Medulla oblongata (tissue), 1 donor: ENCODE data around the gene CARD14.

Experiments
- DNase-seq: peaks from one replicate; pipeline ENCODE4 v3.0.0-alpha.2; 2015; ENCODE audit errors: extremely low spot score

The CARD14 gene

DNA sequence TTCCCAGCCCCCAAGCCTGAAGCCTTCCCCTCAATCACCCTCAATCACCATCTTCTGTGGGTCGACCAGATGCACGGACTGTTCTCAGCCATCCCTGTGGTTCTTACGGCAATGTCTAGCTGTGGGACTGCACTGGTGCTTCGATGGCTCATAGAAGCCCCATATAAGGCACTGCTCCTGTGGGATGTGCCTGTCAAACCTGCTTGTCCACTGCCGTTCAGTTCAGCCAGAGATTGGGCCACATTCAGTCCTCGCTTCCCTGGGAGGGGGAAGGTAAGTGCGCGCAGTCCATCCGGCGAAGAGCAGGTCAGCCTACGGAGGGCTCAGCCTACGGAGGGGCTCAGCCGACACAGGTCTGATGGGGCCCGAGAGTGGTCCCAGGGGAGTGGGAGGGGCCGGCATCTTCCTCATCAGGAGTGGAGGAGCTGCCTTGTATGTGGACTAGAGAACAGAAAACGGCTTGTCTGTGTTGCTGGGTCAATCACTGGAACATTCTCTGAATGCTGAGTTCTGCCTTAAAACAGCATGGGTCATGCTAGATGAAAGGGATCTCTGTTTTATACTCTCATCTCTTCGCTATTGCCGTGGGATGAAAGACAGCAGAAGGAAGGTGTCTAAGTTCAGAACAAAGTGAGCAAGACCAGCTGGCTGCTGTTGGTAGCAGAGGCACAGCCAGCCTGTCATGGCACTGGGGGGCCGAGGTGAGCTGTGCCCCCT lies at the start of gene CARD14:
Gene CARD14, plus strand, starts transcription at position 247 of the 717 bp plus-strand sequence. CDS start 11,409 bp downstream, outside the sequence.
- DNase-seq, result peak; percentile 7

DNA sequence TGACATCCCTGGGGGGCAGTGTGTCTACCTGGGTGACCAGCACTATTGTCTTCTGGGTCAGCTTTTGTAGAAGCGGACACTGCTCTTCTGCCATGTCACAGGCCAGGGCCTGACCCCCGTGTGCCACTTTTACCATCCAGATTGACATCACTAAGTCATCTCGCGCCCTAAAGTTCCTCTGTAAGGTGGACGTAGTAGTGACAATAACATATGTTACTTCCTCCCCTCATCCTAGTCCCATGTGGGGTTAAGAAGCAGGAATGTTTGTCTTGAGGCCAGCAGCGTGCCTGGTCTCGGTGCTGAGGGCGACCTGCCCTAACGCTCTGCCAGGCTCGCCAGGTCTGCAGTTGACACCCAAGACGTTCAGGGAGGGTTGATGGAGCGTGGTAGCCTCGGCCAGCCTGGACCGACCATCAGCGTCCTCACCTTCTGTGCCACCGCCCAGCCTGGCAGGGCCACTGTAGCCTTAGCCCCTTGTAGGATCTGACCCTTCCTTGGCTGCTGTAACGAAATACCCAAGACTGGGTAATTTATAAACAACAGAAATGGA lies 47.7 kb upstream of the CARD14 start:
- DNase-seq, result no peak

DNA sequence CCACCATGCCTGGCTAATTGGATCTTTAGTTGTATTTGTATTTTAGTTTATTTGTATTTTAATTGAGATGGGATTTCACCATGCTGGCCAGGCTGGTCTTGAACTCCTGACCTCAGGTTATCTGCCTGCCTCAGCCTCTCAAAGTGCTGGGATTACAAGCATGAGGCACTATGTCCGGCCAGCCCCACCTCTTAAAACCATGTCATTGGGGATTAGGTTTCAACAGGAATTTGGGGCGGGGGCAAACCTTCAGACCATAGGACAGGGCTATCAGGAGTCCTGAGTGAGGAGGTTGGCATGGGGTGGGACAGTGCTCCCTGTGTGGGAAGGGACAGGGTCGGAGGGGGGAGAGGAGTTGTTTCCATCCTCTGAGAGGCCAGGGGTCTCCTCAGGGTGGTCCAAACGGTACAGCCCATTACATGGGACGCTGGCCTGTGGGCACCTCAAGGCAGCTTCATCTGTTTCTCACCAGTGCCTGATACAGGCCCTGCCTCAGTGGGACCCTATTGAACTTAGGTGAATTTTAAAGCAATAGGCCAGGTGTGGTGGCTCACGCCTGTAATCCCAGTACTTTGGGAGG lies 46.8 kb upstream of the CARD14 start:
- no peak for DNase-seq

DNA sequence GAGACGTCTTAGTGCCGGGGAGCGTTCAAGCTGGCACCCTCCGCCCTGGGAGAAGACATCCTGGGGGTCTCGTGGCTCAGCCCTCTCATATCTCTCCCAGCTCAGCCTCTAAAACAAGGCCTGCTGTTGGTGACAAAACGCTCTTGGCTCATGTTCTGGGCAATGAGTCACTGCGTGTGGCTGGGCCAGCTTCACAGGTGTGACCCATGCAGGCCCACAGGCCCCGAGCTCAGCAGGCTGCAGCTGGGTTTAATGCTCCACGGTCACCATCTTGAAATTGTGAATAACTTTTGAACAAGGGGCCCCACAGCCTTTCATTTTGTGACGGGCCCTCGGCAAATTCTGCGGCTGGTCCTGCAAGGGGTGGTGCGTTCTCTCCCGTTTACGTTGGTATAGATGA lies 46.0 kb upstream of the CARD14 start:
- no peak for DNase-seq

DNA sequence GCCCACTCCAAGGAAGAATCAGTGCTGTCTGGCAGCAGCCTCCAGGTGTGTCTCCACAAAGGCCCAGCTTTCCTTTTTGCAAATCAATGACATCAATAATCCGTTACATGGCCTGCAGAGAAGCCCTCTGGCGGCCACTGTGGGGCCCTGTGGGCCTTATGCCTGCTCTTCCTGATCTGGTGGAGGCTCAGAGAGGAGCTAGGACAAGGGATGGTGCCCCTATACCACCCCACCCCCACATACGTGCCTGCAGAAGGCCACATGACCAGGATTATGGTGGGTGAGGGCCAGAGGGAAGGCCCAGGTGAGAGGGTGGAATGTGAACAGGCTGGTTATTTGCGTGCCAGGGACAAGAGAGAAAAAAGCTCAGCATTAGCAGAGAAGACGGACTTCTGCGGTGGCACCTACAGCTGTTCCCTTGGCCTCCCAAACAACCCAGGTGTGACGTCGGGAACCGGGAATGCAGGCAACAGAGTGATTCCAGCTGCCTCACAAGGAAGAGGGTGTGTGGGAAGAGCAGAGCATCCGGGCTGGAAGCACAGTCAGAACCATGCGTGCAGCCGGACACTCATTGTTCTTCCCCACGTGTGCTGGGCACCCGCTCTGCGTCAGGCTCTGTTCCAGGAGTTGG lies 45.4 kb upstream of the CARD14 start:
- DNase-seq, result no peak

DNA sequence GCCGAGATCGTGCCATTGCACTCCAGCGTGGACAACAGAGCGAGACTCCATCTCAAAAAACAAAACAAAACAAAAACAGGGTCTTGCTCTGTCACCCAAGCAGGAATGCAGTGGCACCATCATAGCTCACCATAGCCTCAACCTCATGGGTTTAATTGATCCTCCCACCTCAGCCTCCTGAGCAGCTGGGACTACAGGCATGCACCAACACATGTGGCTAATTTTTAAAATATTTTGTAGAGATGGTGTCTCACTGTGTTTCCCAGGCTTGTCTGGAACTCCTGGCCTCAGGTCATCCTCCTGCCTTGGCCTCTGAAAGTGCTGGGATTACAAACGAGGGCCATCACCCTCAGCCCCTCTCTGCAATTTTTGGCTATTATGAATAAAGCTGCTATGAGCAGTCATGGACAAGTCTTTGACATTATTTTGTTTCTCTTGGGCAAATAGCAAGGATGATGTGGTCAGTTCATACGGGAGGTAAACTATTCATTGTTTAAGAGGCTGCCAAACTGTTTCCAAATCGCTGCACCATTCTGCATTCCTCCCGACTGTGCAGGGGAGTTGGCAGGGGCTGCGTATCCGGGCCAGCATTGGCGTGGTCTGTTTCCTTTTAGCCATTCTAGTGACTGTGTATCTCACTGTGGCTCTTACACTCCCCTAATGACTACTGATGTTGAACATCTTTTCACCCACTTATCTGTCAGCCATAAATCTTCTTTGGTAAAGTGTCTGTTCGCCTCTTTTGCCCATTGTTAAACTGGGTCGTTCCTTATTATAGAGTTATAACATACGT lies 44.0 kb upstream of the CARD14 start:
- no peak for DNase-seq

DNA sequence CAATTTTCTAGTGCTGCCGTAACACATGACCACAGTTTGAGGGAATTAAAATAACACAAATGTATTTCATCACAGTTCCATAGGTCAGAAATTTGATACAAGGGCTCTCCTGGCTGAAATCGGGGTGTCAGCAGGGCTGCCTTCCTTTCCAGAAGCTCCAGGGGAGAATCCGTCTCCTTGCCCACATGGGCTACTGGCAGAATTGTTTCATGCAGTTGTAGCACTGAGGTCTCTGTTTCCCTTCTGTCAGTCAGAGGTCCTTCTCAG lies 43.4 kb upstream of the CARD14 start:
- DNase-seq, result no peak

DNA sequence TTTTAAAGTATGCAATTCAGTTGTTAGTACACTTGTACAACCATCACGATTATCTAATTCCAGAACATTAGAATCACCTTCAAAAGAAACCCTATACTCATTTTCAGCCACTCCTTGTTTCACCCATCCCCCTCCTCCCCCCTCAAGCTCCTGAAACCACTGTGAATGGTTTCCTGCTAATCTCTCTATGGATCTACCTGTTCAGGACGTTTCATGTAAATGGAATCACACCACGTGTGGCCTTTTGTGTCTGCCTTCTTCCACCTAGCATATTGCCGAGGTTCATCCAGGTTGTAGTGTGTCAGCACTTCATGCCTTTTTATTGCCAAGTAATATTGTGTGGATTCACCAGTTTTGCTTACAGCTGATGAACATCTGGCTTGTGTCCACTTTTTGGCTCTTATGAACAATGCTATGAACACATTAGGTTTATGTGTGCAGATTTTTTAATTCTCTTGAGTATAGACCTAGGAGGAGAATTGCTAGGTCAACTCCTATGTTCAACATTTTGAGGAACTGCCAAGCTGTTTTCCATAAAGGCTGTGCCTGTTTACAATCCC lies 40.7 kb upstream of the CARD14 start:
- DNase-seq, result no peak

DNA sequence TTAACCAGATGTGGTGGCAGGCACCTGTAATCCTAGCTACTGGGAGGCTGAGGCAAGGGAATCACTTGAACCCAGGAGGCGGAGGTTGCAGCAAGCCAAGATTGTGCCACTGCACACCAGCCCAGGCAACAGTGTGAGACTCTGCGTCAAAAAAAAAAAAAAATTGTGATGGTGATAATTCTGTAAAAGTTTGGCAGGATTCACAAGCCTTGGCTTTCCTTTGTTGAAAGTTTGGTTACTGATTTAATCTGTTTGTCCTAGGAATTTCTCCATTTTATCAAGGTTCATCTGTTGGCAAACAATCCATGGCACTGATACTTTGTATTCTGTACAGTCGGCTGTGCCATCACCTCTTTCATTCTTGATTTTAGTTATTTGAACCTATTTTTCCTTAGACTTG lies 38.8 kb upstream of the CARD14 start:
- no peak for DNase-seq

DNA sequence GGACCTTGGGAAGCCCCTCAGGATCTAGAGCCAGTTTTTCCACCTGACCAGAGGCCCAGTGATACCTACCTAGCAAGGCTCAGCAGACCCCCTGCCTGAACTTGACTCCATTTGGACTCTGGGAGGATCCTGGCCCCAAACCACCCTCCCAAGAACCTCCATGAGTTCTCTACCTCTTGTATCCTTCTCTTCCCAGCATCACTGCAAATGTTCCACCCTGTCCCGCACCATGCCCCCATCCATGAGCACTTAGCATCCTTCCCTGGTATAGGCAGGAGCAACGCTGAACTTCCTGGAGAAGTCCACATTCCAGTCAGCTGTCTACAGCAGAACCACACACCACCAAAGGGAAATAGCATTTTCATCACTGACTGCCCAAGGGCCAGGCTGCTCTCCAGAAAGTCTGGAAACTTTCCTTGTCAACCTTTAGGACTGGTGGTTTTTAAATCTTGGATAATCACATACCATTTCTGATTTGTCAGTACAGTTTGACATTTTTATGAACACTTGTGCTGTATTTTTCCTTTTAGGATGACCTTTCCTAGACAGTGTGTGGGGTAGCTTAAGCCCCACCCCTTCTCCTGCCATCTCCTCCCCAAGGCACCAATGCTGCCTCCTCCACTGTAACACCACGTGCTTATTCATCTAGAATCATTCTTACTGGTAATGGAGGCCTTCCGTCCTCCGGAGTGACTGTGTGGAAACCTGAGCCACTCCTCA lies 36.8 kb upstream of the CARD14 start:
- DNase-seq, result no peak

DNA sequence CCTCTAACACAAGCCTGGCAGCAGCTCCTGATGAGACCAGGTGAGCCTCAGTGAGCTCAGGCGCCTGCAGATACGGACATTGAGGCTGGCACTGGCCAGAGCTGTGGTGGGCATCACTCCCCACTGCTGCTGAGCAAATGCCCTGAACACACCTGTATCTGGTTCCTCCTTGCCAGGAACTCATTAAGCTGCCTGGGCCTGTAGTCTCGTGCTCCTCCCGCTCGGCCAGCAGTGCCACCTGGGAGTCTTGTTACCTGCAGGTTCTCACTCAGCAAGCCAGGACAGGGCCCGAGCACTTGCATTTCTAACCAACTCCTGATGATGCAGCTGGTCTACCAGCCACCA lies 36.2 kb upstream of the CARD14 start:
- DNase-seq, result no peak

DNA sequence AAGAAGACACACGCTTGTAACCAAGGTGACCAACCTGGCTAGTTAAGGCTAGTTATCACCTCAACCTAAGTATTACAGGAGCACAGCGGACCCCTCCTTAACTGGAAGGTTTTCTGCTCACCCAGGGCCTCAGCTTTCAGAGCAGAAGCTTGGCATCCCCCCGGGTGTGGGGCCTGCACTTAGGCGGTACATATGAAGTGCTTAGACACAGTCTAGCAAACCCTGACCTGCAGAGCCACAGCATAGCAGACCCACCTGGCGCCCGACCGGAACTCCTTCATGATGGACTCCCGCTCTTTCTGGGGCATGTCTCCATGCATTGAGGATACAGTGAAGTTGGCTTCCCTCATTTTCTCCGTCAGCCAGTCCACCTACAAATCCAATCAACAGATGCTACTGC lies 32.7 kb upstream of the CARD14 start:
- DNase-seq, result no peak

DNA sequence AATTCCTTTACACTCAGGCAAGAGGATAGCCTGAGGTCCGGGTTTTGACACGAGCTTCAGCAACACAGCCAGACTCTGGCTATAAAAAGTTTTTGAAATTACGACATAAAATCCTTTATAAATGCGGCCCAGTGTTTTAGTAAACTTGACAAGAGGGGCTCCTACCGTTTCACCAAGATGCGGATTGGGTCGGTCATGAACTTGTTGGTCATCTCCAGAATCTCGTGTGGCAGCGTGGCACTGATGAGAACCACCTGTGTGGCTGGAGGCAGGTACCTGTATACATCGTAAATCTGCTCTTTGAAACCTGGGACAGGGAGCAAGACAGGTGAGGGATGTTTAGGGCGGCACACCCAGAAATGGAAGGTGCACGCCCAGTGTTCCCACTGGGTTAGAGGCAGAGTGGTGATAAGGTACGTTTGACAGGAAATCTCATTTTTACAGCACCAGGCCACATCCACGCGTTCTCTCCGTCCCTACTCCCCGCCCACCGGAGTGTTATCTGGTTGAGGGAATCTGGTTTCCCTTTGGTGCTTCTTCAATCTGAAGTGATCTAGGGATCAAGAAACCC lies 30.9 kb upstream of the CARD14 start:
- DNase-seq, result no peak

DNA sequence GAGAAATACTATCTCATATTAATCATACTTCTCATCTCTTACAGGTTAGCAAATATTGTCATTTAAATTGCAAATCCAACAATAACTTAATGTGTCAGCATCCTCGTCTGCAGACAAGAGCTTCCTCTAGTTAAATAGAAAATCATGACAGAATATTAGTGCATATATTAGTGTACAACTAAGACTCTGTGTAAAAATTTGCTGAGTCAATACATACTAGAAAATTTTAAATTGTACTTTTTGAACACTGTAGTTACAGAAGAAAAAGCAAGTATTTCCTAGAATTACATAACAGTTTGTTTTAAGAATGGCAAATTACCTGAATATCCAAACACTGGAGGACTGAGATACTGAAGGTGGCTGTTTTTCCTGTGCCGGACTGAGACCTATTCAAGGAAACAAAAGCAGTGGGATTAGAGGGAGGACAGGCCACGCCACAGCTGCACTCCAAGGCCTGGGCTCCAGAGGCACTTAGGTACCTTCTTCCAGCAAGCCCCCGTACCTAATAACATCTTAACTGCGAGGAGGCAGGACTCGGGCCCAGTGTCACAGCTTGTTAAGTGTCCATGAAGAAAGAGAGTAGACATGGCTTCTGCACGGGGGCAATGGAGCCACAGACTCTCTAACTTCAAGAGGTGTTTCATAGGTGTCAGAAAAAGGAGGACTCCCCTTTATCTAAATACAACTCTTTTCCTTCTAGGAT lies 28.2 kb upstream of the CARD14 start:
- no peak for DNase-seq

DNA sequence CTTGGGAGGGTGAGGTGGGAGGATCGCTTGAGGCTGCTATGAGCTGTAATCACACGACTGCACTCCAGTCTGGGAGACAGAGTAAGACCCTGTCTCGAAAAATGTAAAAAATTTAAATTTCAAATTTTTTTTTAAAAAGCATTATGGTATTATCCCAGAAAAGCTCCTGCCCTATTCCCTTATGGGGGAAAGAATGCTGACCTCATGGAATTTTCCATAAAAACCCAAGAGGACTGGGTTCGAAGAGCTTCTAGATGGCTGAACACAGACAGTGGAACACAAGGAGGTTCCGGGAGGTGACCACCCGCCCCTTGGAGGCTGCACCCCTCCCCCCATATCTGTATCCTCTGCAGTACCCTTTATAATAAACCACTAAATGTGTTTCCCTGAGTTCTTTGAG lies 26.9 kb upstream of the CARD14 start:
- no peak for DNase-seq

DNA sequence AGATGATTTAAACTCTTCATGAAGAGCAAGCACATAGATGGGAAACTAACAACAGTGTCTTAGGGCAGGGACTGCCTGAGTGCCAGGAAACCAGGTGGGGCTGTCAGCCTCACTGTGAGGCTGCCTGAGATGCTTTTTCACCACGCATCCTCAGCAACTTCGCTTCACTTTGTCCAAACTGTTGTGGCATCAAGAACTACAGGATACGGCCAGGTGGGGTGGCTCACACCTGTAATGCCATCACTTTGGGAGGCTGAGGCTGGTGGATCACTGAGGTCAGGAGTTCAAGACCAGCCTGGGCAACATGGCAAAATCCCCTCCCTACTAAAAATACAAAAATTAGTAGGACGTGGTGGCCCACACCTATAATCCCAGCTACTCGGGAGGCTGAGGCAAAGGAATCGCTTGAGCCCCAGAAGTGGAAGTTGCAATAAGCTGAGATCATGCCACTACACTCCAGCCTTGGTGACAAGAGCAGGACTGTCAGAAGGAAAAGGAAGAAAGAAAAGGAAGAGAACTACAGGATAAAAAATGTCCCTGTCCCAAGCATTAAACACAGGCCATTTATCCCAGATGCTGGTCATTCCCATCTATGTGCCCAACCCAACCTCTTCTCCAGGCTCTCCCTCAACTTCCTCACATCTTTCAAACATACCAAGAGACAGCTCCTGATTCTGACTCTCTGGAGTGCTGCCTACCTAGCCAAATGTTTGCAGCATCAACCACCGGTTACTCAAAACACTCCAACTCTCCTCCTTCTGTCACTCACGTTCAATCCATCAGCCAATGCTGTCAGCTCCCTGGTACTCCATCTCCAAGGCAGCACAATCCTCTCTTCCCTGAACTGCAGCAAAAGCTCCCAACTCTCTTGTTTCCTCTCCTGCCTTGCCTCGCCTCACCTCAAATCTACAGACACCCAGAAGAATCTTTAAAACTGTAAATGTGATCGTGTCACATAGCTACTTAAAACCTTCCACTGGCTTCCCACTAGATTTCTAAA lies 24.5 kb upstream of the CARD14 start:
- peak; percentile 4 for DNase-seq

DNA sequence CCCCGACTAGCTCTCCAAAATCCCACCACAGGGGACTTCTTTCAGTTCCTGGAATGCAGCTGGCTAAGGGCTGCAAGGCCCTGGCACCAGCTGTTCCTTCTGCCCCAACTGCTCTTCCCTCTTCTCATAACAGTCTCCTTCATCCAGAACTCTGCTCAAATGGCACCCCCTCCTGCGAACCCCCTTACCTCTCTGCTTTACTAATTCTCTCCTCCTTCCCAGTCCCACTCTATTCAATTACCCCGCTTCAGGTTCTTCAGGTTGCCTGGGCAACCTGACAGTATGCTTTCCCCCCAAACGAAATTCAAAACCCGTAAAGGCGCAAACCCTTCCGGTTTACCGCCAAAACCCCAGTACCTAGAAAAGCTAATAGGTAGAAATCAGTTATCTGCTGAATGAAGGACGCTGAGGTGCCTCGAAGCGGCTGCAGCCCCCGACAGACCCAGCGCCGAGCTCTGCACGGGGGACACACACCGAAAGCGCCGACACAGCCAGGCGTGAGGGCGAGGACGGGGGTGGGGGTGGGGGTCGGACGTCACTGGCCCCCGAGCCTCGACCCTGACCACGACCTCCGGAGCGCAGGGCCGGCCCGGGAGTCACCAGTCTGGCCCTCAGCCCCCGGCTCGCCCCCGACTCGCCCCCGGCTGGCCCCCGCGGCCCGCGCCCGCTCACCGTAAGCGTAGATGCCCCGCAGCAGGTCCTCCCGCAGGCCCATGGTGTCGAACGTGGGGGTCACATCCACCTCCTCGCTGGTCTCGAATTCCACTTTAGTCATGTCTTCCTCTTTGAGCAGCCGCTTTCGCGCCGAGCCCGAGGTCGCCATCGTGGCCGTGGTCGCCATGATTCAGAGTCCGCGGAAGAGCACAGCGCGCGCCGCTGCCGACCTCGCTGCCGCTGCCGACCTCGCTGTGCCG lies 23.5 kb upstream of the CARD14 start:
- peak; percentile 25 for DNase-seq
